Eye (tissue), 1 donor: Measurements from ENCODE around the gene TSEN34.
"Not testable (repeated sequence)": the region's sequence is repeated elsewhere in the genome, so short reads cannot be mapped to it uniquely, and the experiment has no call there.

Source experiments
- DNase-seq: peaks from one replicate; pipeline ENCODE4 v3.0.0-alpha.2; 2015

TSEN34 gene

GRCh38 chr19:54240372-54241336 is 49.5 kb downstream of the TSEN34 start:
- DNase-seq = not testable (repeated sequence)

DNA sequence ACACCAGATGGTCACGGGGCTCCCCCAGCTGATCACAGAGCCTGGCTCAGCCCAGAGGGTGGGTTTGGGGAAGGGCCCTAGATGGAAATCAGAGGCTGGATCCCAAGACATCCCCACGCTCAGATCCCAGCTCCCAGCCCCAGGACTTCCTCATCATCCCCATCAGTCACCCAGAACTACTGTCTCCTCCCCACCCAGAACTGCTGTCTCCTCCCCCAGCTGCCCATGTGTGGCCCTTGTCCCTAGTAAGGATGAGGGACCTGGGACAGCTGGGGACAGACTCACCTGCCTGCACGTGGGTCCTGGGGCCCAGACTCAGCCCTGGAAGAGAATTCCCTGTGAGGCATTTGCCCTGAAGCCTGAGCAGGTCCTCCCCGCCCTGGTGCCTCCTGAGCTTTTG is 51.1 kb downstream of the TSEN34 start:
- DNase-seq = not testable (repeated sequence)

GRCh38 chr19:54242646-54243045 is 51.5 kb downstream of the TSEN34 start, which contains the start of gene LILRA6:
Gene LILRA6, minus strand, starts transcription at chr19:54242790.
- not testable (repeated sequence) for DNase-seq

DNA sequence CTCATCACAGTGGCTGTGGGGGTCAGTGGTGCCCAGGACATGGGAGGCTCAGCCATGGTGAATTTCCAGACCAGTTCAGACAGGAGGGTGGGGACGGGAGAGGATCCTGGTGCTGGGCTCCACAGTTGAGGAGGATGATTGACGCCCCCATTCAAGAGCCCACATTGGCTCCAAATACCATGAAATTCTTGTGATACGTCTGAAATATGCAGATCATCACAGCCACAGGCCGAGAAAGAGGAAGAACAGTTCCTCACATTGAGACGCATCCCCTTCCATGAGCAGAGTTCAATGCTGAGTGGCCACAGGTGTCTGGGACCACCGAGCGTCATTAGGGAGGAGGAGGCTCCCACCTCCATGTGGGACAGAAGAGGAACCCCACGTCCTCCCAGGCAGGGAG is 52.7 kb downstream of the TSEN34 start:
- DNase-seq = not testable (repeated sequence)
